GM12872 (cell line): ENCODE results near the gene RPS26.

Source experiments
- TF ChIP-seq, protein P1 (sequence below): IDR thresholded peaks from 3 replicates; pipeline ENCODE4 v1.5.1; 2011; ENCODE audit warnings: low read depth, mild to moderate bottlenecking, low read length, moderate library complexity; ENCODE audit not compliant: insufficient read depth

Gene RPS26

DNA sequence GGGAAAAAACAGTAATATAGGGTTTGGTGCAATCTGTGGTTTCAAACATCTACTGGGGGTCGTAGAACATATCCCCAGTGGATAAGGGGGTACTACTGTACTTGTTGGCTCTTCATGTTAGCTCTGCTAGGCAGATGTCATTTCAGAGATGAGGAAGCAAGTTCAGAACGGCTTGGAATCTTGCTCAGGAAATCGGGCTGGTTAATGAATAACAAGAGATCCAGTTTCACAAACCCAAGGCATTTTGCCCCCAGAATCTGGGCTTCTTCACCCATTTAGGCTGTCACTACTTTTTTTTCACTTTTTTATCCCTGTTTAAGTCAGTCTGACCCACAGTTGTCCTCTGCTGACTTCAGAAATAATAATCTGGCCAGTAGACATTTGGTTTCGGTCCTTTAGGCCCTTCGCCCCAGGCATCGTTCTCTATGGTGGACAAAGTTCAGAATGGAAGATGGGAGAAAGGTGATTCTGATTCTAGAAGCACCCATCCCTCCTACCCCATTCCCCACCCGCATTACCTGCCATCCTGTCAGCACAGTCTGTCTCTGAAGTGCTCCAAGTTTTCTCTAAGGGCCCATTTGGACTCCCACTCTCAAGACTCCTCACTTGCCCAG is 40.1 kb upstream of the RPS26 start:
- TF ChIP-seq, protein P1, sequence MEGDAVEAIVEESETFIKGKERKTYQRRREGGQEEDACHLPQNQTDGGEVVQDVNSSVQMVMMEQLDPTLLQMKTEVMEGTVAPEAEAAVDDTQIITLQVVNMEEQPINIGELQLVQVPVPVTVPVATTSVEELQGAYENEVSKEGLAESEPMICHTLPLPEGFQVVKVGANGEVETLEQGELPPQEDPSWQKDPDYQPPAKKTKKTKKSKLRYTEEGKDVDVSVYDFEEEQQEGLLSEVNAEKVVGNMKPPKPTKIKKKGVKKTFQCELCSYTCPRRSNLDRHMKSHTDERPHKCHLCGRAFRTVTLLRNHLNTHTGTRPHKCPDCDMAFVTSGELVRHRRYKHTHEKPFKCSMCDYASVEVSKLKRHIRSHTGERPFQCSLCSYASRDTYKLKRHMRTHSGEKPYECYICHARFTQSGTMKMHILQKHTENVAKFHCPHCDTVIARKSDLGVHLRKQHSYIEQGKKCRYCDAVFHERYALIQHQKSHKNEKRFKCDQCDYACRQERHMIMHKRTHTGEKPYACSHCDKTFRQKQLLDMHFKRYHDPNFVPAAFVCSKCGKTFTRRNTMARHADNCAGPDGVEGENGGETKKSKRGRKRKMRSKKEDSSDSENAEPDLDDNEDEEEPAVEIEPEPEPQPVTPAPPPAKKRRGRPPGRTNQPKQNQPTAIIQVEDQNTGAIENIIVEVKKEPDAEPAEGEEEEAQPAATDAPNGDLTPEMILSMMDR: no peak

DNA sequence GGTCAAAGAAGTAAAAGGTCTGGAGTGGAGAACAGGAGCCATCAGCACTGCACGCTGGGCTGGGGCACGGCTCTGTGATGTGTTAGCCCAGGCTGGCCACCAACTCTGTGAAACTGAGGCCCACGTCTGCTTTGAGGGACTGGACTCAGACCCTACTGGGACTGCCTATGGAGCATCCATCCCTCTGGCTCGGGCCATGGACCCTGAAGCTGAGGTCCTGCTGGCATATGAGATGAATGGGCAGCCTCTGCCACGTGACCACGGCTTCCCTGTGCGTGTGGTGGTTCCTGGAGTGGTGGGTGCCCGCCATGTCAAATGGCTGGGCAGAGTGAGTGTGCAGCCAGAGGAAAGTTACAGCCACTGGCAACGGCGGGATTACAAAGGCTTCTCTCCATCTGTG is 37.5 kb upstream of the RPS26 start:
- TF ChIP-seq, protein P1: no peak

DNA sequence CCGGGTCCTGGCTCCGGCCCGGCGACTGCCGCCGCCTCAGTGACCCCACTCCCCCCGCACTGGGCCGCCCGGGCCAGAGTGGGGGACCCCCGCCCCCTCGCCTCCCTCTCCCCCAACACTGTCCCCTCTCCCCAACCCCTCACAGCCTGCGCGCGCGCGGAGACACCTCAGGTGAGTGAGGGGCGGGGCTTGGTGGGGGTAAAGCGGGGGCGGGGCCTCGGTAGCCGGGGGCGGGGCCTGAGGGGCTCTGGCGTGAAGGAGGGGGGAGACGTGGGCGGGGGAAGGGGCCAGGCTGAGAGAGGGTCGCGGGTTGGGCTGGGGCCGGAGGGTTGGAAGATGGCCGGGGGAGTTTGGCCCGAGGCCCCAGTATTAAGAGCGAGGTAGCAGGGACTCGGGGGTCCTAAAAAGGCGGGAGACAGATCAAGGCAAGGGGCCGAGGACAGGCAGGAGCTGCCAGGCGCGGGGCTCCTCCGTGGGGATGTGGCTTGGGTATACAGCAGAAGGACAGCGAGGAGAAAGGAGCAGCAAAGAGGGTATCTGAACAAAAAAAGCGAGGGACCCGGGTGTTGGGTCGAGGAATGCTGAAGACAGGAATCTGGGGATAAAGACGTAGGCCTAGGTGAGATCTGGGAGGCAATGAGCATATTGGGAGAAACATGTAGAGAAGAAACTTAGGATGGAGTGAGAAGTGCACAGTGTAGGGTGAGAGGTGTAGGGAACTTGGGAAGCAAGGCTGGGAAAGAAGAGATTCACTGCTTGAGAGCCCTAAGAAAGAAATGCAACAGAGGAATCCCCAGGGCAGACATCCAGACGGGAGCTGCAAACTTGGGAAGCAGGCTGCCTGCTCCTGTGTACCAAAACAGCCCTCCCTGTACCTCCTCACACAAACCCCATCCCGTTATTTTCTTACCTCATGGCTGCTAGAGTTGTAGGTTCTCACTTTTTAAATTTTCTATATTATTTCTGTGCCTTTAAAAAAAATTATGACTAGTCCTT is 33.9 kb upstream of the RPS26 start:
- TF ChIP-seq, protein P1: no peak

DNA sequence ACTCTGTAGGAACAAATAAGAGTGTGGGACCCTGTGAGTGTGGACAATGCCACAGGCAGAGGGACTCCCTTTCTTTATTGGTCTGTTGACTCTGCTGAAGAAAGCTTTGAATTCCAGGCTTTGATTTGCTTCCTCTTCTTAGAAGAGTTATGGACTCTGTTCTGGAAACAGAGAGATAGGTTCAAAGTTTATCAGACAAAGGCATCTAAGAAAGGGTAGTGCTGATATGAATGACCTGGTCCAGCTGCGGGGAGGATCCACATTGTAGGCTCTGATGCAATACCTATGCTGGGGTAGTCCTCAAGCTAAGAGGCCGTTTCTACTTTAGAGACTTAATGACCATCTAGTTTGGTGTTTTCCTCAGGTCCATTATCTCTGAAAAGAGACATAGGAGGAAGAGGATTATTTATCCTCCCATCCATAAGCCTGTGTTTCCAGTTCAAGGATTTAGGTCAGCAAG is 31.6 kb upstream of the RPS26 start:
- TF ChIP-seq, protein P1: no peak

DNA sequence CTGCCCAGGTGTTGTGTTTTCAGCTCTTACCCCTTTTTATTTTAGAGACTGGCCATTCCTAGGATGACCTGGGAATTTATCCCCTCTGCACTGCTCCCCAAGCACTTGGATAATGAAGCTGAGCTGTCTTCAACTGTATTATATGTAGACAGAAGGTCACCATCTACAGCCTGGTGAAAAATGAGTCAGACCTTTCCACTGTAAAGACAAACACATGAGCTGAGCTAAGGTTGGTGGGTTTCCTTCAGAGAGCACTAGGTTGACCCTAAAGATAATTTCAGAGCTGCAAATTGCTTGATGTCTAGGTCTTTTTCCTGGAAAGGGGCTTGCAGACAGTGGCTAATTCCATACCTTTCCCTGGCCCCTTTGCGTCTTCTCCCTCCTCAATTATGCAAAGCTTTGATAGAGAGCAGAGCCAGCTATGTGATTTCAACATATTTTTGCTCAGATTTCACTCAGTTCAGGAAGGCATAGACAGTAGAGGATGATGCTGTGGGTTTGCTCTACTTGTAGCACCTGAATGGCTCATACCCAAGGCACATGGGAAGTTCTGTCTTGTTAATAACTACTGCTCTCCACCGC is 30.1 kb upstream of the RPS26 start:
- TF ChIP-seq, protein P1: no peak

DNA sequence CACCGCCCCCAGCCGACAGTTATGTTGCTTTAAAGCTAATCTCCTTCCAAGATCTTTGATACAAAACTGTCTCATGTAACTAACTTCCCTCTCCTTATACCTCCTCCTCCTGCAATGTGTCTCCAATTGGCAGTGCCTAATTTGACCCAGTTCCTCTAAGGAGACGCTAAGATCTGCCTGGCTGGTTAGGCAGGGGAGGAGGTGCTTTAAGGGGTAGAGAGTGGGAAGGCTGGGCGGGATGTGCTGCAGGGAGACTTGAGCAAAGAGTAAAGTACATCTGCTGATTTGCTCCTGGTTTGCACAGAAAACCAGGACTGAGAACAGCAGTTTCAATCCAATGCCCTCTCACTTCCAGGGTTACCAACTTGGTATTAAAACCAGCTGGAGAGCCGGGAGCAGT is 28.2 kb upstream of the RPS26 start:
- TF ChIP-seq, protein P1: no peak

DNA sequence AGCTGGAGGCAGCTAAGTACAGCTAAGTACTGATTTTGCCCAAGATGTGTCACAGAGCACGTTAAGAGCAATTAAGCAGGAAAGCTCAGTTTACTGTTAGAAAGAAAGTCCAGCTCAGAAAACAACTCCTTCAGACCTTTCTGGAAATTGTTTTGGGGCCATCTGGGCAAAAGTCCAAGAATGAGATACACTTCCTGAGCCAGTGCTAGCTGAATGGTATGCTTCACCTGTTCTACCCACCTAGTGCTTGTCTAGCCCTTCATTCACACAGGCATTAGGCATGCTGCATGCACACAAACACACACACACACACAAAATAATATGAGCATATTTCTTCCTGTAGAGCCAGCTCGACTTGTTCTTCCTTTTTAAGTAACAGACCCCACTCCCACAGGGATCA is 27.5 kb upstream of the RPS26 start:
- TF ChIP-seq, protein P1: no peak
